ENCODE measurements around the gene MIPOL1.

DNA sequence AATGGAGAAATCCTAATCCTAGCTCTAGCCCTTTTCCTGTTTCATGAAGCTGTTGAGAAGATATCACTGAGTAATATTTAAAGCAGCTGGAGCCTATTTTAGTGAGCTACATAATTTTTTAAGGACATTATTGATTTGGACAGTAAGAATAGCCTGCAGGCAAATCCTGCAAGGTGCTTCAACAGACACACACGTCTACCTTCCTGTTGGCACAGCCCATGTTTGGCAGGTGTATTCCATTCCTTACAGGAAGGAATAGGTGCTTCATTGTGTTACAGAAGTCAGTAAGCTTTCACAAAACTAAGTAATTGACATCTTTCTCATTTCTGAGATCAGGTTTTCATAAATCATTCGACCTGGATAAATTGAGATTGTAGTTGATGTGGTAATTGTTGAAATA, 346.7 kb downstream of the MIPOL1 start:
- TF ChIP-seq, protein P1, sequence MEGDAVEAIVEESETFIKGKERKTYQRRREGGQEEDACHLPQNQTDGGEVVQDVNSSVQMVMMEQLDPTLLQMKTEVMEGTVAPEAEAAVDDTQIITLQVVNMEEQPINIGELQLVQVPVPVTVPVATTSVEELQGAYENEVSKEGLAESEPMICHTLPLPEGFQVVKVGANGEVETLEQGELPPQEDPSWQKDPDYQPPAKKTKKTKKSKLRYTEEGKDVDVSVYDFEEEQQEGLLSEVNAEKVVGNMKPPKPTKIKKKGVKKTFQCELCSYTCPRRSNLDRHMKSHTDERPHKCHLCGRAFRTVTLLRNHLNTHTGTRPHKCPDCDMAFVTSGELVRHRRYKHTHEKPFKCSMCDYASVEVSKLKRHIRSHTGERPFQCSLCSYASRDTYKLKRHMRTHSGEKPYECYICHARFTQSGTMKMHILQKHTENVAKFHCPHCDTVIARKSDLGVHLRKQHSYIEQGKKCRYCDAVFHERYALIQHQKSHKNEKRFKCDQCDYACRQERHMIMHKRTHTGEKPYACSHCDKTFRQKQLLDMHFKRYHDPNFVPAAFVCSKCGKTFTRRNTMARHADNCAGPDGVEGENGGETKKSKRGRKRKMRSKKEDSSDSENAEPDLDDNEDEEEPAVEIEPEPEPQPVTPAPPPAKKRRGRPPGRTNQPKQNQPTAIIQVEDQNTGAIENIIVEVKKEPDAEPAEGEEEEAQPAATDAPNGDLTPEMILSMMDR (conservative IDR thresholded peaks at IDR 0.05; ENCODE audit: low read depth, low read length), result no peak
- TF ChIP-seq, protein P2, sequence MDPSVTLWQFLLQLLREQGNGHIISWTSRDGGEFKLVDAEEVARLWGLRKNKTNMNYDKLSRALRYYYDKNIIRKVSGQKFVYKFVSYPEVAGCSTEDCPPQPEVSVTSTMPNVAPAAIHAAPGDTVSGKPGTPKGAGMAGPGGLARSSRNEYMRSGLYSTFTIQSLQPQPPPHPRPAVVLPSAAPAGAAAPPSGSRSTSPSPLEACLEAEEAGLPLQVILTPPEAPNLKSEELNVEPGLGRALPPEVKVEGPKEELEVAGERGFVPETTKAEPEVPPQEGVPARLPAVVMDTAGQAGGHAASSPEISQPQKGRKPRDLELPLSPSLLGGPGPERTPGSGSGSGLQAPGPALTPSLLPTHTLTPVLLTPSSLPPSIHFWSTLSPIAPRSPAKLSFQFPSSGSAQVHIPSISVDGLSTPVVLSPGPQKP (IDR thresholded peaks at IDR 0.05; ENCODE audit: borderline replicate concordance, low read depth, low read length), result no peak
- no peak for TF ChIP-seq BHLHE40 (IDR thresholded peaks at IDR 0.05; ENCODE audit: low read depth, low read length)
- TF ChIP-seq, protein P3, sequence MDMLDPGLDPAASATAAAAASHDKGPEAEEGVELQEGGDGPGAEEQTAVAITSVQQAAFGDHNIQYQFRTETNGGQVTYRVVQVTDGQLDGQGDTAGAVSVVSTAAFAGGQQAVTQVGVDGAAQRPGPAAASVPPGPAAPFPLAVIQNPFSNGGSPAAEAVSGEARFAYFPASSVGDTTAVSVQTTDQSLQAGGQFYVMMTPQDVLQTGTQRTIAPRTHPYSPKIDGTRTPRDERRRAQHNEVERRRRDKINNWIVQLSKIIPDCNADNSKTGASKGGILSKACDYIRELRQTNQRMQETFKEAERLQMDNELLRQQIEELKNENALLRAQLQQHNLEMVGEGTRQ (IDR thresholded peaks at IDR 0.05; ENCODE audit: low read depth, low read length), result no peak
- TF ChIP-seq POLR2A (IDR thresholded peaks at IDR 0.05; ENCODE audit: low read depth, low read length), result no peak
- no peak for TF ChIP-seq RAD21 (IDR thresholded peaks at IDR 0.05; ENCODE audit: low read length)
- TF ChIP-seq MXI1 (IDR thresholded peaks at IDR 0.05; ENCODE audit: borderline replicate concordance, low read depth, low read length), result no peak
- TF ChIP-seq SMC3 (IDR thresholded peaks at IDR 0.05; ENCODE audit: low read depth, low read length), result no peak
- no peak for TF ChIP-seq CEBPB (IDR thresholded peaks at IDR 0.05; ENCODE audit: low read depth, low read length)
- TF ChIP-seq NFE2L2 (IDR thresholded peaks at IDR 0.05; ENCODE audit: low read depth, low read length), result no peak
